SK-N-SH (cell line): ENCODE measurements around the gene MRPS27. TPM values are rescaled to one million over a fixed set of nuclear protein-coding genes. Genes with fewer than 3 reads are reported as not detected.

Source experiments
- CTCF ChIA-PET: fragments of 300-600, 350-600 bp; formaldehyde crosslinking; extraction: SDS; loops from one replicate; lab custom pipeline; 2021; lab: Yijun Ruan, JAX
- POLR2A ChIA-PET: fragments of 350-600 bp; sonication (Branson Sonifier 250); formaldehyde crosslinking; extraction: SDS; loops from one replicate; lab custom pipeline; 2020; ENCODE audit warnings: antibody characterized with exemption, inconsistent platforms; lab: Yijun Ruan, JAX
- DNase-seq: peaks from one replicate; pipeline ENCODE4 v3.0.0; 2012
- H2AFZ ChIP-seq: fragments of 200-600 bp; sonication (generic); 2 replicates; pipeline ENCODE4 v1.8.1; 2016; ENCODE audit warnings: antibody characterized with exemption, mild to moderate bottlenecking, low read depth
- H3F3A ChIP-seq: fragments of 200-600 bp; sonication (generic); replicated peaks from 2 replicates; pipeline ENCODE3; 2016; ENCODE audit warnings: antibody characterized with exemption, mild to moderate bottlenecking; ENCODE audit not compliant: insufficient read depth
- H3K27ac ChIP-seq, 2 experiments: fragments of 200-500 bp in 1 of 2; fragments of 200-600 bp in 1 of 2; sonication (Bioruptor generic) in 1 of 2; sonication (generic), shearing (Covaris generic) in 1 of 2; 2 replicates each; pipeline versions ENCODE4 v1.5.1 to v1.6.1; 2014 to 2016; ENCODE audit warnings: low read depth in 2 of 2, inconsistent platforms in 1 of 2, low read length in 1 of 2, mild to moderate bottlenecking in 1 of 2, mixed read lengths in 1 of 2
- H3K27me3 ChIP-seq: fragments of 200-600 bp; sonication (generic), shearing (Covaris generic); 2 replicates; pipeline ENCODE4 v1.6.1; 2016; ENCODE audit warnings: mixed run types; ENCODE audit not compliant: insufficient read depth
- H3K36me3 ChIP-seq, 2 experiments: fragments of 200-500 bp in 1 of 2; fragments of 200-600 bp in 1 of 2; sonication (Bioruptor generic) in 1 of 2; sonication (generic) in 1 of 2; replicated peaks in 1 of 2; 2 replicates each; pipeline versions ENCODE3 to v1.5.1; 2014 to 2016; ENCODE audit warnings: low read length in 1 of 2, mild to moderate bottlenecking in 1 of 2; ENCODE audit not compliant: insufficient read depth in 2 of 2, control insufficient read depth in 1 of 2
- H3K4me1 ChIP-seq, 2 experiments: fragments of 200-500 bp in 1 of 2; fragments of 200-600 bp in 1 of 2; sonication (Bioruptor generic) in 1 of 2; sonication (generic), shearing (Covaris generic) in 1 of 2; 2 replicates each; pipeline versions ENCODE4 v1.5.1 to v1.6.1; 2014 to 2016; ENCODE audit warnings: low read depth in 1 of 2, low read length in 1 of 2, mixed run types in 1 of 2; ENCODE audit not compliant: insufficient read depth in 2 of 2, control insufficient read depth in 1 of 2
- H3K4me2 ChIP-seq: fragments of 200-600 bp; sonication (generic), shearing (Covaris generic); 2 replicates; pipeline ENCODE4 v1.6.1; 2017; ENCODE audit warnings: mixed run types
- H3K4me3 ChIP-seq, 2 experiments: fragments of 200-500 bp in 1 of 2; fragments of 200-600 bp in 1 of 2; sonication (Bioruptor generic) in 1 of 2; sonication (generic), shearing (Covaris generic) in 1 of 2; 2 replicates each; pipeline versions ENCODE4 v1.5.1 to v1.8.1; 2014 to 2016; ENCODE audit warnings: low read depth in 2 of 2, inconsistent platforms in 1 of 2, low read length in 1 of 2, mild to moderate bottlenecking in 1 of 2, mixed read lengths in 1 of 2, moderate library complexity in 1 of 2
- H3K79me2 ChIP-seq: fragments of 200-600 bp; sonication (generic); 2 replicates; pipeline ENCODE4 v1.8.1; 2017; ENCODE audit warnings: mild to moderate bottlenecking; ENCODE audit not compliant: insufficient read depth
- H3K9ac ChIP-seq: fragments of 200-600 bp; sonication (generic); 2 replicates; pipeline ENCODE4 v1.6.1; 2017; ENCODE audit warnings: mixed run types
- H3K9me2 ChIP-seq: fragments of 200-600 bp; sonication (generic); 2 replicates; pipeline ENCODE4 v1.6.1; 2017; ENCODE audit warnings: mixed run types
- H3K9me3 ChIP-seq: fragments of 200-600 bp; sonication (generic); 2 replicates; pipeline ENCODE4 v1.6.1; 2017; ENCODE audit warnings: mixed run types, mild to moderate bottlenecking, moderate library complexity
- H4K20me1 ChIP-seq: fragments of 200-600 bp; sonication (generic); 2 replicates; pipeline ENCODE4 v1.6.1; 2017; ENCODE audit warnings: mild to moderate bottlenecking, mixed run types; ENCODE audit not compliant: insufficient read depth
- ELF1 ChIP-seq: IDR thresholded peaks from 2 replicates; pipeline ENCODE4 v1.4.0; 2012
- EP300 ChIP-seq, 2 experiments: IDR thresholded peaks; 2 replicates each; pipeline versions ENCODE4 v1.4.0 to v1.6.1; 2012; ENCODE audit warnings: borderline replicate concordance in 1 of 2, low read depth in 1 of 2, low read length in 1 of 2
- EZH2phosphoT487 ChIP-seq: fragments of 200-600 bp; sonication (generic); IDR thresholded peaks from 2 replicates; pipeline ENCODE4 v1.6.1; 2017; ENCODE audit warnings: low read depth, mixed run types, mild to moderate bottlenecking, antibody characterized with exemption, moderate library complexity, borderline replicate concordance
- FOSL2 ChIP-seq: IDR thresholded peaks from 2 replicates; pipeline ENCODE4 v1.4.0; 2012; ENCODE audit warnings: low read depth, mild to moderate bottlenecking, moderate library complexity, borderline replicate concordance
- FOXJ3 ChIP-seq: sonication (generic); formaldehyde crosslinking; IDR thresholded peaks from 2 replicates; pipeline ENCODE4 v1.5.1; 2020; ENCODE audit warnings: mild to moderate bottlenecking, missing genetic modification reagents
- GABPA ChIP-seq: IDR thresholded peaks from 2 replicates; pipeline ENCODE4 v1.4.0; 2012; ENCODE audit warnings: low read depth, mild to moderate bottlenecking
- JUND ChIP-seq: IDR thresholded peaks from 2 replicates; pipeline ENCODE4 v1.4.0; 2012
- MAX ChIP-seq: IDR thresholded peaks from 2 replicates; pipeline ENCODE4 v1.4.0; 2012; ENCODE audit warnings: low read depth
- MXI1 ChIP-seq: IDR thresholded peaks from 2 replicates; pipeline ENCODE4 v1.6.1; 2012; ENCODE audit warnings: mild to moderate bottlenecking, low read depth, low read length, improper control_type of control experiment
- PBX3 ChIP-seq: IDR thresholded peaks from 2 replicates; pipeline ENCODE4; 2012
- RCOR1 ChIP-seq: fragments of 150-350 bp; IDR thresholded peaks from 2 replicates; pipeline ENCODE4 v1.6.1; 2017; ENCODE audit warnings: antibody characterized with exemption, low read length
- SIN3A ChIP-seq: IDR thresholded peaks from 2 replicates; pipeline ENCODE4 v1.6.1; 2012; ENCODE audit warnings: low read depth, mild to moderate bottlenecking, low read length, moderate library complexity, borderline replicate concordance
- SMC3 ChIP-seq: IDR thresholded peaks from 2 replicates; pipeline ENCODE4 v1.6.1; 2012; ENCODE audit warnings: low read depth, low read length, improper control_type of control experiment
- TCF12 ChIP-seq: IDR thresholded peaks from 2 replicates; pipeline ENCODE4 v1.4.0; 2012
- YY1 ChIP-seq: IDR thresholded peaks from 2 replicates; pipeline ENCODE4 v1.4.0; 2012; ENCODE audit warnings: low read depth, mild to moderate bottlenecking
- WGBS: methylation state at CpG from one replicate; pipeline ENCODE4 v1.1.6; 2017; ENCODE audit warnings: low lambda C conversion rate; 5-methylcytosine and 5-hydroxymethylcytosine counted together
- polyA plus RNA-seq, 3 experiments: library from polyadenylated mRNA; depleted of rRNA; stranded (reverse); fragments of >200 nt; gene quantifications; 2 replicates each; pipeline ENCODE4 v1.2.3, GENCODE V29; 2012
- TF ChIP-seq, protein P1 (sequence below): fragments of 150-350 bp; IDR thresholded peaks from 2 replicates; pipeline ENCODE4 v1.6.1; 2016; ENCODE audit warnings: mild to moderate bottlenecking, low read depth, low read length
- TF ChIP-seq, protein P2 (sequence below): IDR thresholded peaks from 2 replicates; pipeline ENCODE4 v1.4.0; 2012; ENCODE audit warnings: low read depth, borderline replicate concordance

Gene MRPS27
- polyA plus RNA-seq, 1 of the 3 experiments (the other 2 are of a cell fraction) = 37.5 TPM

GRCh38 chr5:72248410-72248981, 71.5 kb downstream of the MRPS27 start (continued):
- TF ChIP-seq, protein P1, sequence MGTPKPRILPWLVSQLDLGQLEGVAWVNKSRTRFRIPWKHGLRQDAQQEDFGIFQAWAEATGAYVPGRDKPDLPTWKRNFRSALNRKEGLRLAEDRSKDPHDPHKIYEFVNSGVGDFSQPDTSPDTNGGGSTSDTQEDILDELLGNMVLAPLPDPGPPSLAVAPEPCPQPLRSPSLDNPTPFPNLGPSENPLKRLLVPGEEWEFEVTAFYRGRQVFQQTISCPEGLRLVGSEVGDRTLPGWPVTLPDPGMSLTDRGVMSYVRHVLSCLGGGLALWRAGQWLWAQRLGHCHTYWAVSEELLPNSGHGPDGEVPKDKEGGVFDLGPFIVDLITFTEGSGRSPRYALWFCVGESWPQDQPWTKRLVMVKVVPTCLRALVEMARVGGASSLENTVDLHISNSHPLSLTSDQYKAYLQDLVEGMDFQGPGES = no peak
- TF ChIP-seq, protein P2, sequence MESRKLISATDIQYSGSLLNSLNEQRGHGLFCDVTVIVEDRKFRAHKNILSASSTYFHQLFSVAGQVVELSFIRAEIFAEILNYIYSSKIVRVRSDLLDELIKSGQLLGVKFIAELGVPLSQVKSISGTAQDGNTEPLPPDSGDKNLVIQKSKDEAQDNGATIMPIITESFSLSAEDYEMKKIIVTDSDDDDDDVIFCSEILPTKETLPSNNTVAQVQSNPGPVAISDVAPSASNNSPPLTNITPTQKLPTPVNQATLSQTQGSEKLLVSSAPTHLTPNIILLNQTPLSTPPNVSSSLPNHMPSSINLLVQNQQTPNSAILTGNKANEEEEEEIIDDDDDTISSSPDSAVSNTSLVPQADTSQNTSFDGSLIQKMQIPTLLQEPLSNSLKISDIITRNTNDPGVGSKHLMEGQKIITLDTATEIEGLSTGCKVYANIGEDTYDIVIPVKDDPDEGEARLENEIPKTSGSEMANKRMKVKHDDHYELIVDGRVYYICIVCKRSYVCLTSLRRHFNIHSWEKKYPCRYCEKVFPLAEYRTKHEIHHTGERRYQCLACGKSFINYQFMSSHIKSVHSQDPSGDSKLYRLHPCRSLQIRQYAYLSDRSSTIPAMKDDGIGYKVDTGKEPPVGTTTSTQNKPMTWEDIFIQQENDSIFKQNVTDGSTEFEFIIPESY = no peak
- TF ChIP-seq EZH2phosphoT487 (no peak), JUND (peak; percentile 92), FOXJ3 (CRISPR knock-in tag) (no peak)
- TF ChIP-seq, all 33 proteins: peak for 15

- peaks cover 55% of the 10 kb centered on the region for H3K79me2 ChIP-seq
- H3K4me1 ChIP-seq = peaks cover 22 to 68% of the 10 kb centered on the region in 2 experiments
- H3K4me3 ChIP-seq = peak overlapping the region in 1 of 2 experiments; percentile 18; a peak in 2 of 4 replicates
- H3K9me3 ChIP-seq = no peaks in the 10 kb centered on the region
- H3K27ac ChIP-seq = peak overlapping the region; percentile 91 to 99
- no peaks in the 10 kb centered on the region for H3K36me3 ChIP-seq
- CTCF ChIA-PET = interaction anchor here (0.7 to 4.8 kb wide), 14 partner anchors 10 to 479 kb away, joined by 3 to 32 read pairs (median 5); no protein-coding TSS in a partner anchor
- H2AFZ ChIP-seq = no peak overlapping the region
- no peak for TF ChIP-seq FOXJ3 (CRISPR knock-in tag)
- no peak for TF ChIP-seq SMC3
- TF ChIP-seq RCOR1 = no peak
- TF ChIP-seq JUND = peak; percentile 32
- no peak for TF ChIP-seq ELF1
- TF ChIP-seq TCF12 = peak; percentile 23
- TF ChIP-seq FOSL2 = peak; percentile 47
- TF ChIP-seq MAX = no peak
- TF ChIP-seq YY1 = no peak
- TF ChIP-seq EZH2phosphoT487 = no peak
- 0 out of 2 replicates have a peak, but pooled peaks have one; percentile 6 for TF ChIP-seq PBX3
- peak in 1 of 2 experiments; percentile 22; a peak in 1 of 4 replicates for TF ChIP-seq EP300 (IDR thresholded peaks at IDR 0.05; ENCODE audit: borderline replicate concordance in 1 of 2, low read depth in 1 of 2, low read length in 1 of 2)
- TF ChIP-seq MXI1 = no peak
- TF ChIP-seq, protein P1 = no peak
- no peak for TF ChIP-seq GABPA
- no peak for TF ChIP-seq SIN3A
- peak overlapping the region; percentile 62 for H3K4me2 ChIP-seq
- no peaks in the 10 kb centered on the region for H3K9me2 ChIP-seq
- POLR2A ChIA-PET = no interaction called here
- DNase-seq = no peak
- H4K20me1 ChIP-seq = no peaks in the 10 kb centered on the region
- H3K27me3 ChIP-seq = no peaks in the 10 kb centered on the region
- H3K9ac ChIP-seq = peak overlapping the region; percentile 62; the same call in 1 of the 2 replicates
- 22% methylated on average over 4 of the region's 4 CpGs for WGBS
- H3F3A ChIP-seq = peaks cover 55% of the 10 kb centered on the region
Measured at GRCh38 chr5:72246954-72247442, 73.0 kb downstream of the MRPS27 start.
